ENCODE results near the gene ABCD1. TPM values are rescaled to one million over a fixed set of nuclear protein-coding genes. Genes with fewer than 3 reads are reported as not detected.

ABCD1 gene
- polyA plus RNA-seq, 3 donors, result 5.6 to 22.5 (median 5.8) TPM

DNA sequence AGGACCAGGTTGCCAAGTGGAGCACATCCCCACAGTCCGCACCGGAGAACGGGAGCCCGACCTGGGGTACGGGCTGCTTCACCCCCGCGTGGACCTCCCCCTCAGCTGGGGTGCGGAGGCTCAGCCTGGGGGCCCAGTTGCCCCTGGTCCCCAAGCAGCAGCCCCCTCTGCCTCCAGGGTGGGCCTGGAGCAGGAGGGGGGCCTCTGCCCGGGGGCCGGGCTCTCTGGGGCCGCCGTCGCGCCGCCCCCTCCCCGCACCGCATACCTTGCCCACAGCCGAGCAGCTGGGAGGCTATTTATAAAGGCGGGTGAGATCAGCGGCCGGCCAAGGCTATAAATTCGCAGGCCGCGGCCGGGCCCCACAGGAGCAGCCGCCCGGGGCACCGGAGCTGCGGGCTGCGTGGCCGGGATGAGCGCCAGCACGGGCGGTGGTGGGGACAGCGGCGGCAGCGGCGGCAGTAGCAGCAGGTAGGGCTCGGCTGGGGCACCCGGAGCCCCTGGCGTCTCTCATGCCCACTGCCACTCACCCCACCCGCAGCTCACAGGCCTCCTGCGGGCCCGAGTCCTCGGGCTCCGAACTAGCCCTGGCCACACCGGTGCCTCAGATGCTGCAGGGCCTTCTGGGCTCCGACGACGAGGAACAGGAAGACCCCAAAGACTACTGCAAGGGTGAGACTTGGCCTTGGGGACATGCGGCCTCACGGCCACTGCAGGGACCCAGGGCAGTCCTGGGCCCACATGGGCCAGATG, 56.2 kb downstream of the ABCD1 start, which contains the start of gene SRPK3:
Gene SRPK3 (plus strand): TSS at position 364 of the 750 bp plus-strand sequence. CDS start 46 bp downstream, at position 410.
- H3K79me2 ChIP-seq (ENCODE audit: insufficient read depth, low read length), result no peaks in the 10 kb centered on the region
- no peak within 1 kb of the TSS for H3K27ac ChIP-seq (ENCODE audit: low read depth in 1 of 2, low read length in 2 of 2)
- H3K36me3 ChIP-seq (replicated peaks in 1 of 2; ENCODE audit: control insufficient read depth in 1 of 2, insufficient read depth in 2 of 2, low read length in 2 of 2), result peaks cover 6 to 8% of the 10 kb centered on the region in 2 donors
- WGBS (ENCODE audit: insufficient coverage), result 47% methylated on average over 15 of the region's 52 CpGs
- Mint-ChIP-seq H3K9me3 (peaks cover 0 to 8% (median 2%) of the 10 kb centered on the region in 7 donors), H3K27ac (peak within 1 kb of the TSS in 1 of 7 donors; percentile 54), H3K36me3 (peaks cover 10 to 13% of the 10 kb centered on the region in 2 donors), H3K4me3 (peak within 1 kb of the TSS in 1 of 2 donors; percentile 59), H3K27me3 (ENCODE audit: low read depth in 3 of 3) (peaks cover 15 to 28% (median 18%) of the 10 kb centered on the region in 3 donors), H3K4me1 (no peaks in the 10 kb centered on the region)
- H2AFZ ChIP-seq (ENCODE audit: insufficient read depth, low read depth, low read length, poor library complexity, severe bottlenecking), result no peak within 1 kb of the TSS
- no peak for DNase-seq
- no peaks in the 10 kb centered on the region for H3K4me1 ChIP-seq (ENCODE audit: control insufficient read depth in 1 of 2, insufficient read depth in 2 of 2, low read length in 2 of 2)
- intact Hi-C loops (cut with micrococcal nuclease), result no loop called here
- H3K4me2 ChIP-seq (replicated peaks; ENCODE audit: extremely low read depth, low read length, poor library complexity, severe bottlenecking), result no peak within 1 kb of the TSS
- H3K4me3 ChIP-seq (replicated peaks in 1 of 3; ENCODE audit: low read depth in 2 of 3, low read length in 3 of 3), result no peak within 1 kb of the TSS
- no peak within 1 kb of the TSS for H3K9ac ChIP-seq (ENCODE audit: insufficient read depth, low read length, poor library complexity, severe bottlenecking)
- peaks cover 0 to 23% of the 10 kb centered on the region in 2 donors for H3K27me3 ChIP-seq (ENCODE audit: control insufficient read depth in 2 of 2, insufficient read depth in 2 of 2, low read length in 2 of 2)
- no peaks in the 10 kb centered on the region for H4K20me1 ChIP-seq (ENCODE audit: insufficient read depth, low read length)
- no peak for TF ChIP-seq CTCF (IDR thresholded peaks at IDR 0.05)
- no peaks in the 10 kb centered on the region for H3K9me3 ChIP-seq (replicated peaks in 1 of 2; ENCODE audit: control insufficient read depth in 1 of 2, insufficient read depth in 1 of 2, low read length in 2 of 2)

- H3K4me2 ChIP-seq (replicated peaks; ENCODE audit: extremely low read depth, low read length, poor library complexity, severe bottlenecking), result no peak overlapping the region
- no peak for DNase-seq
- H3K9ac ChIP-seq (ENCODE audit: insufficient read depth, low read length, poor library complexity, severe bottlenecking), result no peak overlapping the region
- Mint-ChIP-seq H3K4me1 (no peaks in the 10 kb centered on the region), H3K9me3 (peaks cover 0 to 6% (median 0%) of the 10 kb centered on the region in 7 donors), H3K27ac (peak overlapping the region in 1 of 7 donors; percentile 54), H3K27me3 (ENCODE audit: low read depth in 3 of 3) (peaks cover 15 to 28% (median 18%) of the 10 kb centered on the region in 3 donors), H3K4me3 (no peak overlapping the region), H3K36me3 (peaks cover 15 to 19% of the 10 kb centered on the region in 2 donors)
- H3K36me3 ChIP-seq (replicated peaks in 1 of 2; ENCODE audit: control insufficient read depth in 1 of 2, insufficient read depth in 2 of 2, low read length in 2 of 2), result peaks cover 13 to 15% of the 10 kb centered on the region in 2 donors
- H3K9me3 ChIP-seq (replicated peaks in 1 of 2; ENCODE audit: control insufficient read depth in 1 of 2, insufficient read depth in 1 of 2, low read length in 2 of 2), result no peaks in the 10 kb centered on the region
- H3K79me2 ChIP-seq (ENCODE audit: insufficient read depth, low read length), result no peaks in the 10 kb centered on the region
- H3K4me1 ChIP-seq (ENCODE audit: control insufficient read depth in 1 of 2, insufficient read depth in 2 of 2, low read length in 2 of 2), result no peaks in the 10 kb centered on the region
- no peak overlapping the region for H3K4me3 ChIP-seq (replicated peaks in 1 of 3; ENCODE audit: low read depth in 2 of 3, low read length in 3 of 3)
- H3K27me3 ChIP-seq (ENCODE audit: control insufficient read depth in 2 of 2, insufficient read depth in 2 of 2, low read length in 2 of 2), result peaks cover 0 to 23% of the 10 kb centered on the region in 2 donors
- TF ChIP-seq CTCF (IDR thresholded peaks at IDR 0.05), result no peak
- no peaks in the 10 kb centered on the region for H4K20me1 ChIP-seq (ENCODE audit: insufficient read depth, low read length)
- 80% methylated on average over 11 of the region's 24 CpGs for WGBS (ENCODE audit: insufficient coverage)
- intact Hi-C loops (cut with micrococcal nuclease), result no loop called here
- H3K27ac ChIP-seq (ENCODE audit: low read depth in 1 of 2, low read length in 2 of 2), result no peak overlapping the region
- H2AFZ ChIP-seq (ENCODE audit: insufficient read depth, low read depth, low read length, poor library complexity, severe bottlenecking), result no peak overlapping the region
These were observed 56.9 kb downstream of the ABCD1 start for GRCh38 chrX:153781428-153782047.

Measured in CD14-positive monocyte (primary cell).